Posterior cingulate gyrus (tissue), 11 donors: Measurements from ENCODE around the gene USP21.

Experiments
- DNase-seq, 10 donors: peaks; one replicate each; pipeline versions ENCODE4 v3.0.0 to v3.0.0-alpha.2; 2020 to 2021; ENCODE audit warnings: mixed read lengths in 3 of 10
- intact Hi-C: fragments of 100-400 bp; cut with DNase I; formaldehyde crosslinking; loops from one replicate; pipeline ENCODE4 v1.15.1; 2023

USP21 gene

GRCh38 chr1:161200992-161201835 lies 41.9 kb downstream of the USP21 start:
- DNase-seq: peak in 2 of 10 donors; percentile 40 to 85
- intact Hi-C loops: no loop called here

DNA sequence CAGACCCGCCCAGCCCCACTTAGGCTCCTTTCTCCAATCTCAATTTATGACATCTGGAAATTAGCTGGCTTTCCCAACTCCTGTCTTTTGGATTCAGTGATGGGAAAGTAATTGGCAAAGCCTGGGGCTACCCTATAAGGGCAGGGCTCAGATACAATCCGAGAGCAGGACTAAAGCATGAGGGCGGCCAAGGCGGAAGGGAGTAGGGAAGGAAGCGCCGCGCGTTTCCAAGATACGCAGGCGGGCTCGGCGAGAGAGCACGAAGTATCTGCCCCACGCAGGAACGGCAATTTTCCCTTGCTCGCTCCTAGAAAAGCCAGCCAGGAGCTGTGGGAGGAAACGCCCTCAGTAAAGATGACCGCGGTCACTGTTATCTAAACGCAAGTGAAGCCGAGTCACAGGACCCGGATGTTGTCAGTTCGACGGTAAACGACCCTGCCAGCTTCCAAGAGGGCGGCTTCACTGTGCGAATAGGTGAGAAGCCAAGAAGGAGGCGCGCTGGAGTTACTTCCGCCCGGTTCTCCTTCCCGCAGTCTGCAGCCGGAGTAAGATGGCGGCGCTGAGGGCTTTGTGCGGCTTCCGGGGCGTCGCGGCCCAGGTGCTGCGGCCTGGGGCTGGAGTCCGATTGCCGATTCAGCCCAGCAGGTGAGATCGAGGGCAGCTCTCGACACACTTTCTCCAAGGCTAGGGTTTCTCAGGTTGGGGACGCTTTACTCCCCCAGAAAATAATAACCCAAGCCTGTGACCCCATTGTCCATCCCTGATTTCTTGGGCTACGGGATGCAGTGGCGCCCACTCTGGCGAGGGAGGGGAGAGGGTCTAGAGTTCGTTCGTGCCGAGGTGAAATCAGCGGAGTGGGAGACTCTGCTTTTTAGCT lies 42.8 kb downstream of the USP21 start, which contains the start of gene NDUFS2:
Gene NDUFS2 (plus strand): TSS at position 532 of the 877 bp plus-strand sequence. CDS start 19 bp downstream, at position 551.
- intact Hi-C loops: no loop called here
- peak; percentile 98 to 99 (median 99) for DNase-seq

GRCh38 chr1:161206411-161207140 lies 47.3 kb downstream of the USP21 start:
- intact Hi-C loops: no loop called here
- peak in 1 of 10 donors; percentile 22 for DNase-seq

GRCh38 chr1:161207173-161207572 lies 47.9 kb downstream of the USP21 start:
- peak in 1 of 10 donors; percentile 46 for DNase-seq
- intact Hi-C loops: no loop called here

DNA sequence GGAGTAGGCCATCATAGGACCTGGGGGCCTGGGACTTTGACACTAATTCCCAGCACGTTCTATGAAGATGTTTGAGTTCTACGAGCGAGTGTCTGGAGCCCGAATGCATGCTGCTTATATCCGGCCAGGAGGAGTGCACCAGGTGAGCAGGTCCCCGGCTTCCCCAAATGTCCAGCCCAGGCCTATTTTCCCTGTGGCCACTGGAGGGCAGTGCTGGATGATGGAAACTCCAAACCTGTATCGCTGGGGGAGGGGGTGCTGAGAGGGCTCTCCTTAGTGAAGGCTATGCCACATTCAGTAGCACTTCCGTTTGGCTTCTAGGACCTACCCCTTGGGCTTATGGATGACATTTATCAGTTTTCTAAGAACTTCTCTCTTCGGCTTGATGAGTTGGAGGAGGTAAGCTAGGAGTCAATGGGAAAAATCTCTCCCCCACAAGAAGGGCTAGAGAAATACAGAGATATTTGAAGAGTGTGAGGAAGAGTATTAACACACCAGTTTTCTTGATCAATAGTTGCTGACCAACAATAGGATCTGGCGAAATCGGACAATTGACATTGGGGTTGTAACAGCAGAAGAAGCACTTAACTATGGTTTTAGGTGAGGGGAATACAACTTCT lies 50.6 kb downstream of the USP21 start:
- intact Hi-C loops: no loop called here
- peak in 9 of 10 donors; percentile 51 to 95 (median 76) for DNase-seq

GRCh38 chr1:161214369-161214768 lies 55.1 kb downstream of the USP21 start:
- intact Hi-C loops: no loop called here
- DNase-seq: peak in 1 of 10 donors; percentile 27

- DNase-seq: peak in 4 of 10 donors; percentile 20 to 87 (median 74)
- intact Hi-C loops: no loop called here
Observed at GRCh38 chr1:161215076-161215475, 55.8 kb downstream of the USP21 start, which contains the start of gene FCER1G. Gene FCER1G (plus strand): TSS chr1:161215295. CDS start chr1:161215322, 27 bp downstream.
